Esophagus muscularis mucosa (tissue), 4 donors: ENCODE results near the gene CCN6. TPM values are rescaled to one million over a fixed set of nuclear protein-coding genes. Genes with fewer than 3 reads are reported as not detected.

Experiments used
- DNase-seq: peaks from one replicate; pipeline ENCODE4 v3.0.0-alpha.2; 2017; ENCODE audit errors: extremely low spot score
- H3K27ac ChIP-seq, 4 donors: fragments of 200-600 bp; sonication (generic); replicated peaks in 1 of 4; 1 replicate in 3 of 4; 2 replicates in 1 of 4; pipeline ENCODE4 v1.5.1; 2016 to 2019; ENCODE audit warnings: mild to moderate bottlenecking in 1 of 4
- H3K27me3 ChIP-seq, 4 donors: fragments of 200-600 bp; sonication (generic); one replicate each; pipeline versions ENCODE4 v1.5.1 to v1.6.0; 2016 to 2019
- H3K36me3 ChIP-seq, 4 donors: fragments of 200-600 bp; sonication (generic); one replicate each; pipeline ENCODE4 v1.5.1; 2016 to 2019
- H3K4me1 ChIP-seq, 4 donors: fragments of 200-600 bp; sonication (generic); one replicate each; pipeline ENCODE4 v1.5.1; 2016 to 2019
- H3K4me3 ChIP-seq, 4 donors: fragments of 200-600 bp; sonication (generic); 1 replicate in 2 of 4; 2 replicates in 2 of 4; pipeline ENCODE4 v1.5.1; 2016 to 2019; ENCODE audit warnings: mild to moderate bottlenecking in 4 of 4, moderate library complexity in 1 of 4
- H3K9me3 ChIP-seq, 4 donors: fragments of 200-600 bp; sonication (generic); 1 replicate in 3 of 4; 2 replicates in 1 of 4; pipeline ENCODE4 v1.5.1; 2016 to 2019
- EP300 ChIP-seq: sonication (generic); formaldehyde crosslinking; IDR thresholded peaks from one replicate; pipeline ENCODE4 v1.6.1; 2017; ENCODE audit warnings: antibody characterized with exemption
- POLR2A ChIP-seq: fragments of 450-650 bp; IDR thresholded peaks from one replicate; pipeline ENCODE4 v1.6.1; 2017; ENCODE audit warnings: antibody characterized with exemption, moderate library complexity, mild to moderate bottlenecking, low read depth
- POLR2AphosphoS5 ChIP-seq, 2 donors: sonication (generic); formaldehyde crosslinking; IDR thresholded peaks; one replicate each; pipeline ENCODE4 v1.6.1; 2017; ENCODE audit warnings: antibody characterized with exemption in 2 of 2
- WGBS: methylation state at CpG from one replicate; pipeline ENCODE4 v1.1.5; 2018; 5-methylcytosine and 5-hydroxymethylcytosine counted together
- intact Hi-C: fragments of 100-400 bp; cut with DNase I; formaldehyde crosslinking; loops from one replicate; pipeline ENCODE4 v1.15.1; 2023
- total RNA-seq, 4 donors: library from RNA; depleted of rRNA; stranded (reverse); fragments of >200 nt; gene quantifications; one replicate each; pipeline versions ENCODE4 v1.1.0 to v1.2.1, GENCODE V29; 2016
- TF ChIP-seq, protein P1 (sequence below), 3 experiments: fragments of 200-600 bp in 2 of 3; fragments of 450-650 bp in 1 of 3; sonication (generic) in 2 of 3; IDR thresholded peaks; one replicate each; pipeline ENCODE4 v1.5.1; 2017 to 2019; ENCODE audit warnings: antibody characterized with exemption in 3 of 3, mild to moderate bottlenecking in 2 of 3, moderate library complexity in 1 of 3

Gene CCN6
- total RNA-seq, 4 donors from 2014 or later = not detected

DNA sequence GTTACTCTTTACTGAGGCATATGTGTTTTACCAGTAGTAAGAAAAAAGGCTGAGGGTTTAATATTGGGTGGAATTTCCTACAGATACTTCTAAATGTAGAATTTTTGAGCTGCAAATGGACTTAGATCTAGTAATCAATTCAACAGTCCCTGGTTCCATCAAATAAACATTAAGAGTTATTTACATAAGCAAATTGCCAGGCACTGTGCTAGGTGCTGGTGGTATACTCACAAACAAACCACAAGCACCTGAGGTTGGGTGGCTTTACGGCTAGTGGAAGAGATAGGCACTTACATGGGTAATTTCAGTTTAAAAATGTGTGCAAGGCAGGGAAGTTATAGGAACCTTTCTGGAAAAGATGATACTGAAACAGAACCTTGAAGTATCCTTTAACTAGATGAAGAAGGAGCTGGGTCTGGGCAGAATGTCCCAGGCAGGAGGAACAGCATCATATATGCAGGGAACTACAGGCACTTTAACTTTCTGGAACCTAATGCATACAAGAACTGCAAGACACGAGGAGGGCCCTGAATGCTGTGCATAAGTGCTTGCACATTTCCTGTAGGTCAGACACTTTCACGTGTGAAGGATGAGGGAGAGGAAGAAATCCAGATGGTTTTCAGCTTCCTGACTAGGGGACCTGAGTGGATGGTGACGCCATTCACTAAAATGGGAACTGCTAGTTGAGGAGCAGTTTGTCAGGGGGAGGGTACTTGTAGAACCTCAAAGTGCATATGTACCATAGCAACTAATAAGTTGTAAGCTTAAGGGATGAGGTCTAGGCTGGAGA is 4.5 kb downstream of the CCN6 start:
- Histone ChIP-seq H3K27ac (no peak overlapping the region), H3K9me3 (no peaks in the 10 kb centered on the region), H3K36me3 (no peaks in the 10 kb centered on the region), H3K27me3 (no peaks in the 10 kb centered on the region), H3K4me3 (no peak overlapping the region), H3K4me1 (peaks cover 0 to 5% (median 0%) of the 10 kb centered on the region in 4 donors)
- 74% methylated on average over 3 of the region's 4 CpGs for WGBS
- TF ChIP-seq POLR2A = no peak
- TF ChIP-seq EP300 = no peak
- TF ChIP-seq POLR2AphosphoS5 (IDR thresholded peaks at IDR 0.05) = no peak
- TF ChIP-seq, protein P1, sequence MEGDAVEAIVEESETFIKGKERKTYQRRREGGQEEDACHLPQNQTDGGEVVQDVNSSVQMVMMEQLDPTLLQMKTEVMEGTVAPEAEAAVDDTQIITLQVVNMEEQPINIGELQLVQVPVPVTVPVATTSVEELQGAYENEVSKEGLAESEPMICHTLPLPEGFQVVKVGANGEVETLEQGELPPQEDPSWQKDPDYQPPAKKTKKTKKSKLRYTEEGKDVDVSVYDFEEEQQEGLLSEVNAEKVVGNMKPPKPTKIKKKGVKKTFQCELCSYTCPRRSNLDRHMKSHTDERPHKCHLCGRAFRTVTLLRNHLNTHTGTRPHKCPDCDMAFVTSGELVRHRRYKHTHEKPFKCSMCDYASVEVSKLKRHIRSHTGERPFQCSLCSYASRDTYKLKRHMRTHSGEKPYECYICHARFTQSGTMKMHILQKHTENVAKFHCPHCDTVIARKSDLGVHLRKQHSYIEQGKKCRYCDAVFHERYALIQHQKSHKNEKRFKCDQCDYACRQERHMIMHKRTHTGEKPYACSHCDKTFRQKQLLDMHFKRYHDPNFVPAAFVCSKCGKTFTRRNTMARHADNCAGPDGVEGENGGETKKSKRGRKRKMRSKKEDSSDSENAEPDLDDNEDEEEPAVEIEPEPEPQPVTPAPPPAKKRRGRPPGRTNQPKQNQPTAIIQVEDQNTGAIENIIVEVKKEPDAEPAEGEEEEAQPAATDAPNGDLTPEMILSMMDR (IDR thresholded peaks at IDR 0.05) = no peak
- no peak for DNase-seq
- intact Hi-C loops = no loop called here

DNA sequence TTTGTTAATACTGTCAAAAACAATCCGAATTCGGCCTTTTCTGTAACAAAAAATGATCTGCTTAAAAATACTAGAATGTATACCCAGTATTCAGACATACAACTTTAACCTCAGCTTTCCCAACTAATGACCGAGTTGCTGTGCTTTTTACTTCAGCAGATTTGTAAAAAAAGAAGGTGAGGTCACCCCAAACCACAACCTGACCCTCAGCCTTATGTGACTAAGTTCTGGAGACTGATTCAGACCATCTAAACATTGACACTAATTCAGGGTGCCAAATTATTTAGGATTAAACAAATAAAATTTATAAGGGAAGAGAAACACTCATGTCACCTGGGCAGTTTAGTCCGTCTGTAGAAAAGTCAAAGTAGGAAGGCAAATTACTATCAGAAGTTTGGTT is 7.7 kb downstream of the CCN6 start:
- DNase-seq = no peak
- TF ChIP-seq, protein P1 (IDR thresholded peaks at IDR 0.05) = no peak
- no peak for TF ChIP-seq POLR2AphosphoS5 (IDR thresholded peaks at IDR 0.05)
- no peak for TF ChIP-seq POLR2A
- TF ChIP-seq EP300 = no peak
- Histone ChIP-seq H3K4me1 (peaks cover 0 to 7% (median 0%) of the 10 kb centered on the region in 4 donors), H3K4me3 (no peak overlapping the region), H3K27me3 (no peaks in the 10 kb centered on the region), H3K36me3 (no peaks in the 10 kb centered on the region), H3K27ac (no peak overlapping the region), H3K9me3 (no peaks in the 10 kb centered on the region)
- WGBS = 89% methylated on average over 4 of the region's 4 CpGs
- intact Hi-C loops = no loop called here

DNA sequence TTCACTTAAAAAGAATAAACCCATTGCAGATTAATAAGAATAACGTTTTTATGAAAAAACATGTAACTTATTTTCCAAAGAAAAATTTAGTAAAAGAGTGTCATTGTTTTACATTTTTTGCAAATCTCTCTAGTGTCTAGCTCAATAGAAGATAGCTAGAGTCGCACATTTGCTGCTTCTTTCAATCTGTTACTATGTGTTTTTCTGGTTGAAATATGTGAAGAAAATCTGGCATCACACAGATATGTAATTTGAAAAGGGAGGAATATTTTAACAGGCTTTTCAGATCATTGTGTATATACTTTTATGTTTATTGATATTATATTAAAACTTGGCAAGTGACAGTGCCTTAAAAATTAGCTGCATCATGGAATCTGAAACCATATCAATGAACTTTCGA is 9.1 kb downstream of the CCN6 start:
- Histone ChIP-seq H3K9me3 (no peaks in the 10 kb centered on the region), H3K27me3 (no peaks in the 10 kb centered on the region), H3K36me3 (no peaks in the 10 kb centered on the region), H3K27ac (no peak overlapping the region), H3K4me1 (peaks cover 0 to 7% (median 0%) of the 10 kb centered on the region in 4 donors), H3K4me3 (no peak overlapping the region)
- DNase-seq = no peak
- intact Hi-C loops = no loop called here
- no peak for TF ChIP-seq POLR2A
- no peak for TF ChIP-seq EP300
- TF ChIP-seq, protein P1 (IDR thresholded peaks at IDR 0.05) = no peak
- TF ChIP-seq POLR2AphosphoS5 (IDR thresholded peaks at IDR 0.05) = no peak
- 90% methylated on average over 3 of the region's 3 CpGs for WGBS

DNA sequence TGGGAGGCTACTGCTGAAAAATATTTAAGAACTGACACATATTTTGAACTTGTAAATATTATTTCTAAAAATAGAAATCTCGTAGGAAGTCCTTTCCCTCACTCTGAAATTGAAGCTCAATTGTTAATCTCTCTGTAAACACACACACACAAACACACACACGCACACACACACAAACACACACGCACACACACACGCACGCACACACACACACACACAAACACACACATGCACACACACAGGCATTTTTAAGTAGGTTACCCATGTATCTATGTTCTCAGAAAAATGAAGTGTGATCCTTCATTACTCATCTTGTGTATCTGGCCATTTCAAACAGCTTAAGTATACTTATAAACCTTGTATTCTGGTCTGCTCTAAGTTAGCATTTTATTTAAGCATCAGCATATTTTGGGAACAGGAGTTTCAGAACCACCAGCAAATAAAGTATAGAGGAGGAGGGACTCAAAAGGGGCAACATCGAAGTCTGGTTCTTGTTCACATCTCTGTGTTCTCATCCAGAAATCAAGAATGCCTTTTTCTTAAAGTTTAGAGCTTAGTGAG is 11.6 kb downstream of the CCN6 start:
- TF ChIP-seq POLR2A = no peak
- no peak for TF ChIP-seq EP300
- TF ChIP-seq POLR2AphosphoS5 (IDR thresholded peaks at IDR 0.05) = no peak
- TF ChIP-seq, protein P1 (IDR thresholded peaks at IDR 0.05) = no peak
- Histone ChIP-seq H3K36me3 (peaks cover 0 to 18% (median 5%) of the 10 kb centered on the region in 4 donors), H3K27ac (no peak overlapping the region), H3K4me1 (peaks cover 0 to 12% (median 2%) of the 10 kb centered on the region in 4 donors), H3K27me3 (no peaks in the 10 kb centered on the region), H3K9me3 (no peaks in the 10 kb centered on the region), H3K4me3 (no peak overlapping the region)
- 61% methylated on average over 6 of the region's 6 CpGs for whole genome bisulfite sequencing
- no peak for DNase-seq
- intact Hi-C loops = no loop called here
